GM19395 (cell line): ENCODE data around the gene GTF2E1.

Experiments used
- ATAC-seq: cut with Tn5 transposase; IDR thresholded peaks from one replicate; pipeline ENCODE4 v1.9.1; 2021; ENCODE audit warnings: mild to moderate bottlenecking, moderate library complexity; ENCODE audit not compliant: unreplicated experiment

GTF2E1 gene

GRCh38 chr3:120797857-120798256 is 55.3 kb downstream of the GTF2E1 start:
- ATAC-seq: no peak

DNA sequence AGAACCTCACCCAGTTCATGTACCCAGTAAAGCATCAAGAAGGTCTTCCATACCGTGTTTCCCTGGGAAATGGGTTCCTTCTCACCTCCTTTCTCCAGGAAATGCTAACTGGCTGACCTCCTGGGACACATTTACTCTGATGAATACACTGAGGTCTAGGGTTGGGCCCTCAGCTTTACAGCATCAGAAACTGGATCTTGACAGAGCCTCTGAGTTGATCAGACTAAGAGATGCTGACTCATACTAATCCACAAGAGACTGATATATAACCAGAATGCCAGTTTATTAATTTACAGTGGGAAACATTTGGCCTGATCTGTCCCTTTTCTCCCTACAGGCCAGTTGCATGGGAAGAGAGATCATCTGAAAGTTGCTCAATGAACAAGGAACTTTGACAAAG is 55.8 kb downstream of the GTF2E1 start:
- ATAC-seq: no peak

DNA sequence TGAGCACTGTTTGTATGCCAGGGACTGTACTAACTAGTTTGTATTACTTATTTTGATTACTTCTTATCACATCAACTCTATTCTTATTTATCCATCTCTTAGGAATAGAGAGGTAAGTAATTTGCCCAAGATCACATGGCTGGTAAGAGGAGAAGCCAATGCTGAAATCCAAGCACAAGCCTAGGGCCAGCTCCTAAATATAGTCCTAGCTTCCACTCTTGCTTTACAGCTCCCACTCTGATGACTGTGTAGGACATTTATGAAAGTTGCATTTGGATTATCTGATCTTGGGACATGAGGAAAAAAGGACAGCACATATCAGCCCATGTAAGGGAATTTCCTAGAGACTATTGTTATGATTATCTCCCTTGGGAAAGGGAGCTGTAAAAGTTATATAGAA is 58.1 kb downstream of the GTF2E1 start:
- no peak for ATAC-seq

DNA sequence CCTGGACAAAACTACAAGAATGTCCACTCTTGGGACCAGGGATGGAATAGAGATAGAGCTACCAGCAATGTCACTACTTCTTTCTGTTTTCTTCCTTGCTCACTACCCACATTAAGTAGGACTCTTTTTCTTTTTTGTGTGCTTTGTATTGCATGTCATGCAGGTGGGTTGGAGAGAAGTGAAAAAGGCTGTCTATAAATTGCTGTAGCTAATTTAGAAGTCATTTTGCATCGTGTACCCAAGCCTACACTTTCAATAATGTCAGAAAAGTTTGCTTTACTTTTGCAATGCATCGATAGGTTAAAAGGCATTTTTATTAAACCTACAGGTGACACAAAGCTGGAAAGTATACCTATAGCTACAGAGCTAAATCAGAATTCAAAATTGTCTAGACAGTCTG is 58.9 kb downstream of the GTF2E1 start:
- no peak for ATAC-seq

GRCh38 chr3:120802916-120803315 is 60.4 kb downstream of the GTF2E1 start:
- no peak for ATAC-seq

DNA sequence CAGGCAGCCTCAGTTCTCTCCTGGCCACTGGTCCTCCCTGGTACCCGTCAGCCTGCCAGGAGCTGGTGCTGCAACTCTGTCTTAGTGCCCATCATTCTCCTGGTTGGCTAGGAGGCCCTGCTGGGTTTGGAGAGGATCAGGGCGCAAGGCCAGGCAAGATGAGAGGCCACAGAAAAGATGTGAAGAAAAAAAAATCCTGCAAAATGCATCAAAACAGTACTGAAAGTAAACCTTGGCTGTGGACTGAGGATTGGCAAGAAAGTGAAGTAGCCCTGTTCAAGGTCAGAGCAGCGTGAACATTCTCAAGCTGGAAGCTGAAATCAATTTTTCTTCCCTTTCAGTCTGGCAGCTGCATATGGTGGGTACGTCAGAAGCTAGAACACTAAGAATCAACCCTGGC is 74.2 kb downstream of the GTF2E1 start:
- no peak for ATAC-seq

GRCh38 chr3:120820748-120821147 is 78.2 kb downstream of the GTF2E1 start:
- ATAC-seq: no peak

- ATAC-seq: no peak
Measured at GRCh38 chr3:120821426-120821825, 78.9 kb downstream of the GTF2E1 start.

- no peak for ATAC-seq
Measured at GRCh38 chr3:120823156-120823555, 80.6 kb downstream of the GTF2E1 start.

DNA sequence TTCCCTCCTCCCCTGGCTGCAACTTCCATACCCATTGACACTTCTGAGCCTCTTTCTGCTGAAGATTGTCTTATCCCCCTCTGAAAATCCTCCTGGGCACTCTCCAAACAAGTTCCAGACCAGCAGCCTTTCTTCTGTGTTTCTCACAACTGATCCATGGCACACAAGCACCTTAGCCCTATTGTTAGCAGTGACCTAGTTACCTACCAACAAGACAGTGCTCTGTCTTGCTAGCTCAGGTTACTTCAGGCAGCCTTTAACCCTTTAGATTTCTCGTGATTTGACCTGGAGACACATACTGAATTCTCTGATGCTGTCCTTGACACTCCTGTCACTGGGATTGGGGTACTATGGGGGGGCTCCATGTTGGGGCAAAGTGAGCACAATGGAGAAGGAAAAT is 82.1 kb downstream of the GTF2E1 start:
- ATAC-seq: no peak

- ATAC-seq: no peak
Measured at GRCh38 chr3:120828796-120829195, 86.3 kb downstream of the GTF2E1 start.

DNA sequence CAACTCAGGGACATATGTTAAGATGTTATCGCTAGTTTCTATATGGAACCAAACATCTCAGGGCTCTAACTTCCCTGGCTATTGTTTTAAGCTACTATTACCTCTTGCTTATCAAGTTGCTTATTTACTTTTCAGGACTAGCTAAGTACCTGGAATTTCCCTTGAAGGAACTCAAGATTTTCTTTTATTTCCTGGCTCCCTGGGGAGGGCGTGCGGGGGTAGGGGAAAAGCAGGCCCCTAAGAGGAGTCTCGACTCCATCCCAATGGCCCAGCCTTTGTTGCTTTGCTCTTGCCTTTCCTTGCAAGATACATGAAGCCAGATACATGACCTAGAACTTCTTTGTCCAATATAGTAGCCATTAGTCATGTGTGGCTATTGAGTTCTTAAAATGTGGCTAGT is 88.5 kb downstream of the GTF2E1 start:
- no peak for ATAC-seq
